Activated CD8-positive, alpha-beta T cell treated with anti-CD3 and anti-CD28 coated beads for 36 hours (primary cell): Measurements from ENCODE around the gene TPM3. TPM values are rescaled to one million over a fixed set of nuclear protein-coding genes. Genes with fewer than 3 reads are reported as not detected.

Experiments
- ATAC-seq: fragments of 200-7000 bp; cut with Tn5 transposase; one replicate; pipeline ENCODE4 v1.10.0; 2021; ENCODE audit warnings: mild to moderate bottlenecking, moderate library complexity
- CTCF ChIA-PET: fragments of 350-600 bp; sonication (Branson Sonifier 250); formaldehyde crosslinking; loops from one replicate; lab custom pipeline; 2021; ENCODE audit warnings: antibody characterized with exemption; lab: Charles Lee
- POLR2A ChIA-PET: fragments of 350-600 bp; sonication (Branson Sonifier 250); formaldehyde crosslinking; loops from one replicate; lab custom pipeline; 2021; ENCODE audit warnings: antibody characterized with exemption; lab: Charles Lee
- DNase-seq: peaks from one replicate; pipeline ENCODE4 v3.0.0-alpha.2; 2020
- H3K27ac Mint-ChIP-seq: one replicate; pipeline ENCODE4 v1.8.0; 2021; ENCODE audit warnings: mild to moderate bottlenecking, mixed read lengths
- H3K27me3 Mint-ChIP-seq: one replicate; pipeline ENCODE4 v1.8.0; 2021; ENCODE audit warnings: mixed read lengths
- H3K36me3 Mint-ChIP-seq: one replicate; pipeline ENCODE4 v1.8.0; 2021; ENCODE audit warnings: low read depth, mixed read lengths
- H3K4me1 Mint-ChIP-seq: one replicate; pipeline ENCODE4 v1.8.0; 2021; ENCODE audit warnings: low read depth, mixed read lengths
- H3K4me3 Mint-ChIP-seq: one replicate; pipeline ENCODE4 v1.8.0; 2021; ENCODE audit warnings: mild to moderate bottlenecking, moderate library complexity, mixed read lengths
- H3K9me3 Mint-ChIP-seq: one replicate; pipeline ENCODE4 v1.8.0; 2021; ENCODE audit warnings: mixed read lengths
- intact Hi-C: fragments of 100-400 bp; cut with micrococcal nuclease; formaldehyde crosslinking; loops from one replicate; pipeline ENCODE4 v1.10.0; 2022
- total RNA-seq, 2 experiments: library from RNA; stranded (reverse); gene quantifications; one replicate each; pipeline ENCODE4 v1.2.3, GENCODE V29; 2021
- TF ChIP-seq, protein P1 (sequence below): fragments of 200-600 bp; IDR thresholded peaks from one replicate; pipeline ENCODE4 v1.8.0; 2022; ENCODE audit warnings: antibody characterized with exemption, mild to moderate bottlenecking

TPM3 gene
- total RNA-seq, 2 experiments from 2014 or later = 591 to 597 TPM

- DNase-seq (no peak), ATAC-seq (no peak)
- Mint-ChIP-seq H3K36me3 (no peaks in the 10 kb centered on the region), H3K4me1 (peaks cover 12% of the 10 kb centered on the region), H3K27ac (no peak overlapping the region), H3K9me3 (no peaks in the 10 kb centered on the region), H3K4me3 (no peak overlapping the region), H3K27me3 (peaks cover 16% of the 10 kb centered on the region)
- TF ChIP-seq, protein P1, sequence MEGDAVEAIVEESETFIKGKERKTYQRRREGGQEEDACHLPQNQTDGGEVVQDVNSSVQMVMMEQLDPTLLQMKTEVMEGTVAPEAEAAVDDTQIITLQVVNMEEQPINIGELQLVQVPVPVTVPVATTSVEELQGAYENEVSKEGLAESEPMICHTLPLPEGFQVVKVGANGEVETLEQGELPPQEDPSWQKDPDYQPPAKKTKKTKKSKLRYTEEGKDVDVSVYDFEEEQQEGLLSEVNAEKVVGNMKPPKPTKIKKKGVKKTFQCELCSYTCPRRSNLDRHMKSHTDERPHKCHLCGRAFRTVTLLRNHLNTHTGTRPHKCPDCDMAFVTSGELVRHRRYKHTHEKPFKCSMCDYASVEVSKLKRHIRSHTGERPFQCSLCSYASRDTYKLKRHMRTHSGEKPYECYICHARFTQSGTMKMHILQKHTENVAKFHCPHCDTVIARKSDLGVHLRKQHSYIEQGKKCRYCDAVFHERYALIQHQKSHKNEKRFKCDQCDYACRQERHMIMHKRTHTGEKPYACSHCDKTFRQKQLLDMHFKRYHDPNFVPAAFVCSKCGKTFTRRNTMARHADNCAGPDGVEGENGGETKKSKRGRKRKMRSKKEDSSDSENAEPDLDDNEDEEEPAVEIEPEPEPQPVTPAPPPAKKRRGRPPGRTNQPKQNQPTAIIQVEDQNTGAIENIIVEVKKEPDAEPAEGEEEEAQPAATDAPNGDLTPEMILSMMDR = no peak
- ChIA-PET POLR2A (no interaction called here), CTCF (interaction anchor here (1.0 kb wide), 1 partner anchor 9 kb away, joined by 6 read pairs; no protein-coding TSS in a partner anchor)
- intact Hi-C loops = no loop called here
These were observed 1.4 kb downstream of the TPM3 start for GRCh38 chr1:154190550-154190949.

DNA sequence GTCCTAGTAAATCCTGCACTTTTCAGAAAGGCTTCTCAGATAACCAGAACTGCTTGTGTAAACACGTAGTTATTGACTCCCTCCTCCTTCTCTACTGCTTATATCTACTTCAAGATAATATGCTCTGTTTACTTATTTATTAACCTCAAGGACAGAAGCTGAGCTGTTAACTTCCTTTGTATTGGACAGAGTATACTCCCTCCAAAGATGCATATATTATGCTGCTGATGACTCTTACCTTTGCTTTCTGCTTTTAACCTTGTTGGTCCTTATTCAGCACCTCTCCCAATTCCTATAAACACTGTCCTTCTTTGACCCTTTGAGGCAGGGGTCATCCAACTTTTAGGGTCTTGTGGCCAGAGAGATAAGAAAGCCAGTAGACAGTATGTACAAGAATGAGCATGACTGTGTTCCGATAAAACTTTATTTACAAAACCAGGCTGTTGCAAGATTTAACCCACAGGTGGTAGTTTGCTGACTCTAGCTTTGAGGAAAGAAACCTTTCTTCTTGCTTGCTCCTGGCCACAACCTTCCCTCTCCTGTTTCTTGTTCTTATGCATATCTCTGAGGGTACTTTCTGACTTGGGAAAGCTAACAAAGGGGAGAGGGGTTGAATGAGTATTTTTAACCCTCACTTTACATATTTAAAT is 4.9 kb downstream of the TPM3 start:
- Mint-ChIP-seq H3K4me3 (no peak overlapping the region), H3K27ac (no peak overlapping the region), H3K9me3 (no peaks in the 10 kb centered on the region), H3K27me3 (peaks cover 2% of the 10 kb centered on the region), H3K36me3 (peaks cover 3% of the 10 kb centered on the region), H3K4me1 (peaks cover 9% of the 10 kb centered on the region)
- ChIA-PET CTCF (interaction anchor here (0.9 to 1.4 kb wide), 2 partner anchors 12 to 23 kb away, joined by 3 read pairs; no protein-coding TSS in a partner anchor), POLR2A (no interaction called here)
- intact Hi-C loops = no loop called here
- no peak for DNase-seq
- no peak for ATAC-seq
- TF ChIP-seq, protein P1 = no peak

DNA sequence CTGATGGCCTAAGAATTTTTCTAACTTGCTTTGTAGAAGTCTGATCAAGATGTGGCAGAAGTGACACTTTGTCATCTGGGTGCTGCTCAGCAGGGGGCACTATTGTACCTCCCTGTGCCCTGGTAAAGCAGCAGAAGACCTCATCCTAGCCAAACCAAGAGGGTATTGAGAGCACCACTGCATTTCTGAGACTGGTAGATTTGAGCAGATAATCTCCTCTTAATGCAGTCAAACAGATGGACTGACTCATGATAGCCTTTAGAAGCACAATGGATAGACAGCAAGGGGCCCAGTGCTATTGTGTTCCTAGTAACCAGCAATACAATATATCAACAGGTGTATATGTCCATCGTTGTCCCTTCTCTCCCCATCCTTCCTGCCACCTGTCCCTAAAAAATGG is 5.7 kb downstream of the TPM3 start:
- no peaks in the 10 kb centered on the region for H3K9me3 Mint-ChIP-seq
- no peak for ATAC-seq
- H3K27ac Mint-ChIP-seq = no peak overlapping the region
- TF ChIP-seq, protein P1 = peak; percentile 80
- intact Hi-C loops = no loop called here
- ChIA-PET POLR2A (no interaction called here), CTCF (interaction anchor here (1.0 to 1.4 kb wide), 2 partner anchors 13 kb away, joined by 3 read pairs; no protein-coding TSS in a partner anchor)
- no peak overlapping the region for H3K4me3 Mint-ChIP-seq
- peaks cover 13% of the 10 kb centered on the region for H3K4me1 Mint-ChIP-seq
- DNase-seq = peak; percentile 91
- H3K36me3 Mint-ChIP-seq = peaks cover 11% of the 10 kb centered on the region
- peaks cover 2% of the 10 kb centered on the region for H3K27me3 Mint-ChIP-seq

DNA sequence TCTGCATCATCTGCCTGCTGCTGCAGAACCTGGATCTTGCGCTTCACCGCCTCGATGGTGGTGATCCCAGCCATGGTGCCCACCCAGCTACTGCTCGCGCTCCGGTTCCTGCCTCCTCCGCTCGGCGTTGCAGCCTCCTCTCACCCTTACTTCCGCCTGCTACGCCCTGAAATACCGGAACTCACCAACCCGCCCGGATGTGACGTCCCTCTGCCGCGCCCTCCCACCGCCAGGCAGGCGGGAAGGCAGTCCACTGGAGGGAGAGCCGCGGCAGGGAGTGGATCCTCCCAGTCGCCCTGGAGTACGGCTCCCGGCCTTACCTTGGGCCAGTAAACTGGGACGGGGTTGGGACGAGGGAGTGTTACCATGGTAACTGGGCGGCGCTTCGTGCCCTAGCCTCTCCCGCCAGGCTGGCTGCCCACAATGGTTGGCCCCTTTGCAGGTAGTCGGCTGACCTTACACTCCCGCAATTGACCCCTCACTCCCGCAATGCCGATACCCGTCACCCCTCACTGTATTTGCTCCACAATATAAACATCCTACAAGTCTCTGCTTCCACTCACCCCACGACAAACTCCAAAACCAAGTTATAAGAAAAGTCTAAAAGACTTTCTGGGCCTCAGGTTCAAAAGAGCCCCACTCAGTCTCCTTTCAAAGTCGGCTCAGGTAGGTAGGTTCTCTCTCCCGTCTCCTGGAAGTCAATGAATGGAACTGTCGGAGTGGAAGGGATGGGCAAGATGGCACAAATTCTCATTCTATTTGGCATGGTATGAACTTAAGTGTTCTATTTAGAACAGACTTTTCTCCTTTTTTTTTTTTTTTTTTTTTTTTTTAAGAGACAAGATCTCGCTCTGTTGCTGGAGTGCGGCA is 8.6 kb downstream of the TPM3 start:
- H3K4me1 Mint-ChIP-seq = peaks cover 41% of the 10 kb centered on the region
- POLR2A ChIA-PET = interaction anchor here (0.6 to 5.2 kb wide), 7 partner anchors 8 to 596 kb away, joined by 3 to 28 read pairs (median 4); partner anchors contain the start of gene TPM3
- ATAC-seq = peak; percentile 74

More for the DNA sequence above, 8.6 kb downstream of the TPM3 start:
- TF ChIP-seq, protein P1 = no peak
- peak overlapping the region; percentile 97 for H3K4me3 Mint-ChIP-seq
- H3K27me3 Mint-ChIP-seq = no peaks in the 10 kb centered on the region
- no peaks in the 10 kb centered on the region for H3K9me3 Mint-ChIP-seq
- peaks cover 35% of the 10 kb centered on the region for H3K36me3 Mint-ChIP-seq
- peak overlapping the region; percentile 99 for H3K27ac Mint-ChIP-seq
- intact Hi-C loops = loop anchor here (5.0 kb wide), 2 partner anchors 39 to 144 kb away; partner anchors contain the start of genes ATP8B2 and UBAP2L
- CTCF ChIA-PET = interaction anchor here (1.0 to 2.5 kb wide), 4 partner anchors 26 to 416 kb away, joined by 3 to 9 read pairs (median 3); no protein-coding TSS in a partner anchor
- DNase-seq = peak; percentile 97
